Left renal cortex interstitium (tissue), 4 donors: ENCODE results near the gene ZNF414. TPM values are rescaled to one million over a fixed set of nuclear protein-coding genes. Genes with fewer than 3 reads are reported as not detected.

Experiments used
- DNase-seq, 4 donors: peaks; one replicate each; pipeline ENCODE4 v3.0.0-alpha.2; 2013; ENCODE audit warnings: low read depth in 4 of 4, low spot score in 2 of 4, missing footprints in 1 of 4
- polyA plus RNA-seq, 4 donors: library from polyadenylated mRNA; unstranded; fragments of 120-200 nt; gene quantifications; one replicate each; pipeline ENCODE4 v1.2.1, GENCODE V29; 2013; ENCODE audit not compliant: insufficient read length in 4 of 4

Gene ZNF414
- polyA plus RNA-seq, 4 donors: 16.9 to 35.9 (median 25.8) TPM

DNA sequence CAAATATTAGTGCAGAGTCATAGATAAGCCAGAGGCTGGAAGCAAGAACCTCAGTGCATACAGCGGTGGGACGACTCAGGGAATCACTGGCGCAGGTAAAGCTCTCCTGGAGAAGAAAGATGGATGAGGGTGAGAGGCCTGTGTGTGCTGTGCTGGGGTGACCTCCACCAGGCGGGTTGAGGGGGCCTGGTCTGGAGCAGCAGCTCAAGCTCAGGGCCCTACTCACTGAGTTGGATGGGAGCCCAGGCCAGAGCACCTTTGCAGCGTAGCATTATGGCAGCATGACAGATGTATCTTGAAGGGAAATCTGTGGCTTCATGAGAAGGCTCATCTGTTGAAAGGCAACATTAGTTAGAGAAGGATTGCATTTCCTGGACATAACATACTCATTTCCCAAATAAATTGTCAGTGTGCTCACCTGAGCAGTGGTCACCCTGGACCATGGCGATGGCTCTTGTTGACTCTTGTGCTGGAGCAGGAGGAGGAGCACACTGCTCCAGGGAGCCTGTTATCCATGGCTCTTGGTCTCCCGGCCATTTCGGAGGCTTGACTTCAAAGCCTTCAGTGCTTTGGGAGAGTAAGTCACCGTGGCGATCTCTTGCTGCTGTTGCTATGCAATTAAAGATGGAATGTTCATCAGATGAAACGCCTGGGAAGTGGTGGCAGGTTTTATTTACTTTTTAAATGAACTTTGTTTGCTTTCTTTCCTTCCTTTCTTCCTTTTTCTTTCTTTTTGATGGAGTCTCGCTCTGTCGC is 44.2 kb downstream of the ZNF414 start:
- no peak for DNase-seq

GRCh38 chr19:8468761-8469373 is 45.1 kb downstream of the ZNF414 start:
- no peak for DNase-seq

- no peak for DNase-seq
Measured at GRCh38 chr19:8468124-8468523, 45.8 kb downstream of the ZNF414 start.

DNA sequence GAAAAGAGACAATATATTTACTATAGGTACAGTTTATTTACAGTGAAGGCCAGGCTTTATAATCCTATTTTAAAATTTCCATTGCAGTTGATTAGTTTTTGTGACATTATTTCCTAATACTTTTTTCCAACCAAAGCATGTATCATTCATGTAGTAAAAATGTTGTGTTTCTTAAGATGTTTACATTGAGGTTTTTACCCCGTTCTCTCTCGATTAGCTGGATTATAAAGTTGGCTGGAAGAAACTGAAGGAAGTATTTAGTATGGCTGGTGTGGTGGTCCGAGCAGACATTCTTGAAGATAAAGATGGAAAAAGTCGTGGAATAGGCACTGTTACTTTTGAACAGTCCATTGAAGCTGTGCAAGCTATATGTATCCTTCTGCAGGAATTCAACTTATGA is 47.9 kb downstream of the ZNF414 start:
- DNase-seq: no peak

GRCh38 chr19:8463365-8463764 is 50.6 kb downstream of the ZNF414 start:
- no peak for DNase-seq

DNA sequence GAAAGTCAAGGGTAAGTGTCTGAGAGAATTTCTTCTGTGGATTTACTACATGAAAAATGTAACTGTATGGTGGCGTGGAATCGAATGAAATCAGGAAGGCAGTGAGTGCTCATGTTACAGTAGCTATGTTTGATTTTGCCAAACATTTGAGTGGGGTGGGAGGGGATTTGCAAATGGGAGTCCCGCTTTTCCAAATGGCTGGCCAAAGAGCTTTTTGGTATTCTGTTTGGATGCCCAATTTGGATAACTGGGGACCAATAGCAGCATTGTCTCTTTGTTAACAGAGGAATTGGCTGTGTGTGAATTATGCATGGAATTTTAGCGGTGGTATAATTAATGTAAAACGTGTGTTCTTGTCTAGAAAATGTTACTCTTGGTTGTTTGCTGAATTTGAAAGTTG is 51.4 kb downstream of the ZNF414 start:
- DNase-seq: no peak

DNA sequence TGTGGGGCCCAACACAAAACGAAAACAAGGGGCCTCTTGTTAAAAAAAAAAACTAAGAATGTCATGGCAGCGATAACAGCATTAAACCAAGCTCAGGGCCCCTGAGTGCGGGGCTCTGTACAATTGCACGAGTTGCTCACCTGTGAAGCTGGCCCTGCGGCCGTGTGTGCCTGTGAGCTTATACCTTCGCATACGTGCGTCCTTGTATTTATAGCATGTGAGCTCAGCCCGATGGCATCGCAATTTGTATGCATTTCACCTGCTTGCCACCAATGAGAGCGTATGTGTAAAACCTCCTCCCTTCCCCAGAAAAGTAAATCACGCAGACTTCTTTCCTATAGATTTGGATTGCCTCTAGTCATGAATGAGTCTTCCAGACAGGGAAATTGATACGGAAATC is 52.1 kb downstream of the ZNF414 start:
- DNase-seq: no peak

- no peak for DNase-seq
Measured at GRCh38 chr19:8461376-8461775, 52.6 kb downstream of the ZNF414 start.

- DNase-seq: no peak
Measured at GRCh38 chr19:8460516-8461298, 53.3 kb downstream of the ZNF414 start.

Other genes starting within 250 kb of the ZNF414 start
- 10 to 100 TPM; 30.0 to 47.7 (median 39.6) TPM for gene CD320, start 205.8 kb downstream of the ZNF414 start, polyA plus RNA-seq
- 10 to 100 TPM; 43.4 to 69.9 (median 54.2) TPM for gene NDUFA7, start 192.8 kb downstream of the ZNF414 start, polyA plus RNA-seq
- 100 to 1,000 TPM; 436 to 644 (median 479) TPM for gene RPS28, start 192.7 kb downstream of the ZNF414 start, polyA plus RNA-seq
- 10 to 100 TPM in 3 of 4 donors, 1 to 10 TPM in 1; 8.1 to 16.2 (median 14.4) TPM for gene KANK3, start 170.9 kb downstream of the ZNF414 start, polyA plus RNA-seq
- gene ANGPTL4, start 150.0 kb downstream of the ZNF414 start, polyA plus RNA-seq: 1 to 10 TPM; 1.9 to 4.9 (median 3.1) TPM
- gene RAB11B, start 123.8 kb downstream of the ZNF414 start, polyA plus RNA-seq: 100 to 1,000 TPM; 121 to 180 (median 168) TPM
- 10 to 100 TPM; 11.4 to 20.8 (median 15.7) TPM for gene MARCHF2, start 100.9 kb downstream of the ZNF414 start, polyA plus RNA-seq
- gene HNRNPM, start 69.2 kb downstream of the ZNF414 start, polyA plus RNA-seq: 100 to 1,000 TPM; 354 to 431 (median 393) TPM
- gene PRAM1, start 11.5 kb downstream of the ZNF414 start, polyA plus RNA-seq: 1 to 10 TPM in 3 of 4 donors, under 1 TPM in 1; 0.70 to 3.0 (median 1.9) TPM
- gene MYO1F, start 63.3 kb upstream of the ZNF414 start, polyA plus RNA-seq: 10 to 100 TPM in 2 of 4 donors, 1 to 10 TPM in 2; 4.3 to 13.3 (median 8.7) TPM
- 10 to 100 TPM; 24.8 to 60.2 (median 43.2) TPM for gene ADAMTS10, start 96.5 kb upstream of the ZNF414 start, polyA plus RNA-seq
- gene NFILZ, start 116.5 kb upstream of the ZNF414 start, polyA plus RNA-seq: not detected
- not detected for gene ACTL9, start 184.6 kb upstream of the ZNF414 start, polyA plus RNA-seq
- not detected for gene OR2Z1, start 207.5 kb upstream of the ZNF414 start, polyA plus RNA-seq